ENCODE results near the gene CDK17.
A peak's percentile ranks its signal among the peaks of the same experiment; 100 is the strongest.
"Not testable (repeated sequence)": the region's sequence is repeated elsewhere in the genome, so short reads cannot be mapped to it uniquely, and the experiment has no call there.

Gene CDK17

DNA sequence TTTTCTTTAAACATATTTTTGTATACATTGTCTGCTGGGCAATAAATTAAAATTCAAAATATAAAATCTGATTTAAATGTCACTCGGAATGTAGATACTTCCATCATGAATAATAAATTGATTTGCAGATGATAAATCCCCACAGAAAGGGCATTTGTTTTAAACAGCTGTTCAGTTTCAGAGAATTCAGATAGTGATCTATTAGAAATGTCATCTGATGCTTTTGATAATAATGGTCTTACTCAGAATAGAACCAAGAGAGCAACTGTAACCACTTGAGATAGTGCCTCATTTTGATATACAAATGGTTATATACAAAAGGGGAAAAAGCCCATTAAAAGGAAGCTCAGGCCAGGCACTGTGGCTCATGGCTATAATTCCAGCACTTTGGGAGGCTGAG lies 43.4 kb downstream of the CDK17 start:
- TF ChIP-seq, protein P1, sequence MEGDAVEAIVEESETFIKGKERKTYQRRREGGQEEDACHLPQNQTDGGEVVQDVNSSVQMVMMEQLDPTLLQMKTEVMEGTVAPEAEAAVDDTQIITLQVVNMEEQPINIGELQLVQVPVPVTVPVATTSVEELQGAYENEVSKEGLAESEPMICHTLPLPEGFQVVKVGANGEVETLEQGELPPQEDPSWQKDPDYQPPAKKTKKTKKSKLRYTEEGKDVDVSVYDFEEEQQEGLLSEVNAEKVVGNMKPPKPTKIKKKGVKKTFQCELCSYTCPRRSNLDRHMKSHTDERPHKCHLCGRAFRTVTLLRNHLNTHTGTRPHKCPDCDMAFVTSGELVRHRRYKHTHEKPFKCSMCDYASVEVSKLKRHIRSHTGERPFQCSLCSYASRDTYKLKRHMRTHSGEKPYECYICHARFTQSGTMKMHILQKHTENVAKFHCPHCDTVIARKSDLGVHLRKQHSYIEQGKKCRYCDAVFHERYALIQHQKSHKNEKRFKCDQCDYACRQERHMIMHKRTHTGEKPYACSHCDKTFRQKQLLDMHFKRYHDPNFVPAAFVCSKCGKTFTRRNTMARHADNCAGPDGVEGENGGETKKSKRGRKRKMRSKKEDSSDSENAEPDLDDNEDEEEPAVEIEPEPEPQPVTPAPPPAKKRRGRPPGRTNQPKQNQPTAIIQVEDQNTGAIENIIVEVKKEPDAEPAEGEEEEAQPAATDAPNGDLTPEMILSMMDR (IDR thresholded peaks at IDR 0.05; ENCODE audit: low read depth, low read length), result no peak
- DNase-seq (ENCODE audit: low read depth in 2 of 2), result no peak
- H3K4me3 ChIP-seq (replicated peaks in 1 of 2; ENCODE audit: low read depth in 2 of 2, low read length in 2 of 2), result no peak overlapping the region

DNA sequence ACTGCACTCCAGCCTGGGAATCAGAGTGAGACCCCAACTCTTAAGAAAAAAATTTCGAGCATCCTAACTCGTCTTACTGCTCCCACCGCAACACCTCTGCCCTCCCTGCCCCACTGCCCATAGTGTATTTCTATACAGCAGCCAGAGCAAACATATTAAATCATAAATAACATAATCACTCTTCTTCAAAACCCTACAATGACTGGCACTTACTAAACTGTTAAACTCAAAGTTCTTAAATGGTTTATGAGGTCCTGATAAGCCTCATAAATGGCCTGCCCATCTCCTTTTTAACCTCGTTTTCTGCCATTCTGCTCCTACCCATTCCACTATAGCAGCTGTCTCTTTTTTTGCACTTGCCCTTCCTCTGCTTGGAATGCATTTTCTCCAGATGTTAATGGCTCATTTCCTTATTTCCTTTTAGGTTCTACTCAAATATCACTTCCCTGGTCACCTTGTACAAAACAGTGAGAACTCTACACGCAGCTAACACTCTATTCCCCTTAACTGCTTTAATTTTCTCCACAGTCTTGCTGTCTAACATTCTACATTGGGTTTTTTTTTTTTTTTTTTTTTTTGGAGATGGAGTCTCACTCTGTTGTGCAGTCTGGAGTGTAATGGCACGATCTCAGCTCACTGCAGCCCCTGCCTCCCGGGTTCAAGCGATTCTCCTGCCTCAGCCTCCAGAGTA lies 45.2 kb downstream of the CDK17 start:
- TF ChIP-seq, protein P1 (IDR thresholded peaks at IDR 0.05; ENCODE audit: low read depth, low read length), result no peak
- H3K4me3 ChIP-seq (replicated peaks in 1 of 2; ENCODE audit: low read depth in 2 of 2, low read length in 2 of 2), result no peak overlapping the region
- no peak for DNase-seq (ENCODE audit: low read depth in 2 of 2)

DNA sequence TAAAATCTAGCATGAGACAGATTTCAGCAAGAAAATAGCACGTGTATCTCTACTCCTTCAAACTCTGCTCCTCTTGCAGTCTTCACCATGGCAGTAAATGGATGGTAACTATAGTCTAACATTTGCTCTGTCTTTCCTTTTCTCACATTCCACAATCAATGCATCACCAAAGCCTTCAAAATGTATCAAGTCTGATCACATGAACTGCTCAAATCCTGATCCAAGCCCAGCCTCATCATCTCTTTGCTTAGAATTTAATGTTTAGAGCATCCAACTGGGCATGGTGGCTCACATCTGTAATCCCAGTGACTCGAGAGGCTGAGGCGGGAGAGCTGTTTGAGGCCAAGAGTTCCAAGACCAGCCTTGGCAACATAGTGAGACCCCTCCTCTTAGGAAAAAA lies 45.9 kb downstream of the CDK17 start:
- DNase-seq (ENCODE audit: low read depth in 2 of 2), result peak in 1 of 2 donors; percentile 34
- TF ChIP-seq, protein P1 (IDR thresholded peaks at IDR 0.05; ENCODE audit: low read depth, low read length), result no peak

DNA sequence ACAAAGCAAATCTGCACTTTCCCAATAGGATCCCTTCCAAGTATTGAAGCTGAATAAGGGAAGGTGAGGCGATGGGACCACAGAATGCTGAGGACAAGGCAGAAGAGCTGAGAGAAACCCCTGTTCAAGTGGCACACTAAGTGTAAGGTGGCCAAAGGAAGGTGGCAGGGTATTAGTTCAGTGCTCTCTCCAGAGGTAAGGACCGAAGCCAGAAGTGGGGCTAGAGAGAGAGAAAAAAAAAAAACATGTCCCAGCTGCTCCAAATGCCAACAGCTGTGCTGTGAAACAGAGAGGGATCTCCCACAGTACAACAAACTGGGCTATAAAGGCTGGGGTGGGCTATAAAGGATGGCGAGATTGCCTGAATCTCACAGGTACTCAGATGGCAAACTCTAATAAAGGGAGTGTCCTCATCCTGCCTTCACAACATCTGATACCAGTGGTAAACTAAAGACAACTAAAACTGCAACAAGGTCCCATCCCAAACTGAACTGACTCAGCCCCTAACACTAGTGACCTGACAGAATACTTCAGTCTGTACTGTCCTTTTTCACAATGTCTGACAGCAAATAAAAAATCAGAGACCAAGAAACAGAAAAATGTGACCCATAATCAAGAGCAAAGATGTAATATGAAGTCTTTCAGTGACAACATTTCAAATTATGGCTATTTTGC lies 47.9 kb downstream of the CDK17 start:
- DNase-seq (ENCODE audit: low read depth in 2 of 2), result no peak
- TF ChIP-seq, protein P1 (IDR thresholded peaks at IDR 0.05; ENCODE audit: low read depth, low read length), result no peak
- no peak overlapping the region for H3K4me3 ChIP-seq (replicated peaks in 1 of 2; ENCODE audit: low read depth in 2 of 2, low read length in 2 of 2)

More for the DNA sequence above, 45.9 kb downstream of the CDK17 start:
- no peak overlapping the region for H3K4me3 ChIP-seq (replicated peaks in 1 of 2; ENCODE audit: low read depth in 2 of 2, low read length in 2 of 2)

DNA sequence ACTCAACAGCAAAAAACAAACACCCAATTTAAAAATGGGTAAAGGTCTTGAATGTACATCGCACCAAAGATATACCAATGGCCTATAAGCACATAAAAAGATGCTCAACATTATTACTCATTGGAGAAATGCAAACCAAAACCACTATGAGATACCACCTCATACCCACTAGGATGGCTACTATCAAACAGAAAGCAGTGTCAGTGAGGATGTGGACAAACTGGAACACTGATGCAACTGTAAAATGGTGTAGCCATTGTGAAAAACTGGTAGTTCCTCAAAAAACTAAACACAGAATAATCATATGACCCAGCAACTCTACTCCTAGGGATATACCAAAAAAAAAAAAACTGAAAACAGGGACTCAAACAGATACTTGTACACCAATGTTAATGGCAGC lies 49.3 kb downstream of the CDK17 start:
- TF ChIP-seq, protein P1 (IDR thresholded peaks at IDR 0.05; ENCODE audit: low read depth, low read length), result no peak
- no peak for DNase-seq (ENCODE audit: low read depth in 2 of 2)

DNA sequence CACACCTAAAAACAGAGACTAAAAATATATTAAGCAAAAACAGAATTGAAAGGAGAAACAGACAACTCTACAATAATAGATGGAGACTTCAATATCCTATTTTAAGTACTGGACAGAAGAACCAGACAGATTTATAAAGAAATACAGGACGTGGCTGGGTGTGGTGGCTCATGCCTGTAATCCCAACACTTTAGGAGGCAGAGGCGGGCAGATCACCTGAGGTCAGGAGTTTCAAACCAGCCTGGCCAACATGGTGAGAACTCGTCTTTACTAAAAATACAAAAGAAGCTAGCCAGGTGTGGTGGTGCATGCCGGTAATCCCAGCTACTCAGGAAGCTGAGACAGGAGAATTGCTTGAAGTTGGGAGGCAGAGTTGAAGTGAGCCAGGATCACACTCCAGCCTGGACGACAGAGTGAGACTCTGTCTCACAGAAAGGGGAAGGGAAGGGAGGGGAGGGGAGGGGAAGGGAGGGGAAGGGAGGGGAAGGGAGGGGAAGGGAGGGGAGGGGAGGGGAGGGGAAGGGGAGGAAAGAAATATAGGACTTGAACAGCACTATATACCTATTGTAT lies 53.0 kb downstream of the CDK17 start:
- peak overlapping the region in 1 of 2 donors; percentile 11 for H3K4me3 ChIP-seq (replicated peaks in 1 of 2; ENCODE audit: low read depth in 2 of 2, low read length in 2 of 2)
- TF ChIP-seq, protein P1 (IDR thresholded peaks at IDR 0.05; ENCODE audit: low read depth, low read length), result no peak
- DNase-seq (ENCODE audit: low read depth in 2 of 2), result no peak

More for the DNA sequence above, 49.3 kb downstream of the CDK17 start:
- H3K4me3 ChIP-seq (replicated peaks in 1 of 2; ENCODE audit: low read depth in 2 of 2, low read length in 2 of 2), result no peak overlapping the region

DNA sequence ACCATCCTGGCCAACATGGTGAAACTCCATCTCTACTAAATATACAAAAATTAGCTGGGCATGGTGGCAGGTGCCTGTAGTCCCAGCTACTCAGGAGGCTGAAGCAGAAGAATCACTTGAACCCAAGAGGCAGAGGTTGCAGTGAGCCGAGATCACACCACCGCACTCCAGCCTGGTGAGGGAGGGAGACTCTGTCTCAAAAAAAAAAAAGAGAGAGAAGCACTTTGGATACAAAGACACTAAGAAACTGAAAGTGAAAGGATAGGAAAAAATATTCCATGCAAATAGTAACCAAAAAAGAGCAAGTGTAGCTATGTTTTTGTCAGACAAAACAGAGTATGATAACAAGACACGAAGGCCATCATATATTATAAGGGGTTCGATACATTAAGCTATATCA lies 53.5 kb downstream of the CDK17 start:
- not testable (repeated sequence) for H3K4me3 ChIP-seq (replicated peaks in 1 of 2; ENCODE audit: low read depth in 2 of 2, low read length in 2 of 2); DNase-seq (ENCODE audit: low read depth in 2 of 2)

All from cardiac fibroblast (primary cell).